ENCODE results near the gene EPHA4. TPM values are rescaled to one million over a fixed set of nuclear protein-coding genes. Genes with fewer than 3 reads are reported as not detected.

EPHA4 gene
- total RNA-seq, 1 donor from 2014 or later, result 51.2 TPM

GRCh38 chr2:221612161-221612560 lies 40.1 kb upstream of the EPHA4 start:
- no peak overlapping the region for H3K4me3 ChIP-seq
- H3K4me1 ChIP-seq, result peaks cover 0 to 4% of the 10 kb centered on the region in 2 donors
- no peaks in the 10 kb centered on the region for H3K36me3 ChIP-seq
- no peak overlapping the region for H3K27ac ChIP-seq
- intact Hi-C loops (cut with DNase I), result no loop called here
- TF ChIP-seq CTCF (IDR thresholded peaks at IDR 0.05), result no peak
- H3K9me3 ChIP-seq, result no peaks in the 10 kb centered on the region
- no peak for DNase-seq (ENCODE audit: low spot score in 2 of 2)
- no peaks in the 10 kb centered on the region for H3K27me3 ChIP-seq

- H3K4me3 ChIP-seq, result peak overlapping the region in 1 of 2 donors; percentile 24
- no peak for TF ChIP-seq CTCF (IDR thresholded peaks at IDR 0.05)
- intact Hi-C loops (cut with DNase I), result no loop called here
- no peaks in the 10 kb centered on the region for H3K36me3 ChIP-seq
- no peaks in the 10 kb centered on the region for H3K9me3 ChIP-seq
- peaks cover 0 to 4% of the 10 kb centered on the region in 2 donors for H3K4me1 ChIP-seq
- H3K27ac ChIP-seq, result no peak overlapping the region
- no peaks in the 10 kb centered on the region for H3K27me3 ChIP-seq
- no peak for DNase-seq (ENCODE audit: low spot score in 2 of 2)
Observed at GRCh38 chr2:221610675-221611074, 38.6 kb upstream of the EPHA4 start.

GRCh38 chr2:221610255-221610654 lies 38.2 kb upstream of the EPHA4 start:
- intact Hi-C loops (cut with DNase I), result no loop called here
- Histone ChIP-seq H3K27me3 (no peaks in the 10 kb centered on the region), H3K9me3 (no peaks in the 10 kb centered on the region), H3K4me1 (peaks cover 0 to 4% of the 10 kb centered on the region in 2 donors), H3K4me3 (no peak overlapping the region), H3K36me3 (no peaks in the 10 kb centered on the region), H3K27ac (no peak overlapping the region)
- TF ChIP-seq CTCF (IDR thresholded peaks at IDR 0.05), result no peak
- no peak for DNase-seq (ENCODE audit: low spot score in 2 of 2)

GRCh38 chr2:221608442-221608841 lies 36.3 kb upstream of the EPHA4 start:
- no peaks in the 10 kb centered on the region for H3K36me3 ChIP-seq
- H3K4me3 ChIP-seq, result no peak overlapping the region
- no peak for DNase-seq (ENCODE audit: low spot score in 2 of 2)
- intact Hi-C loops (cut with DNase I), result no loop called here
- no peaks in the 10 kb centered on the region for H3K9me3 ChIP-seq
- H3K27ac ChIP-seq, result no peak overlapping the region
- H3K27me3 ChIP-seq, result no peaks in the 10 kb centered on the region
- peaks cover 0 to 4% of the 10 kb centered on the region in 2 donors for H3K4me1 ChIP-seq
- TF ChIP-seq CTCF (IDR thresholded peaks at IDR 0.05), result no peak

- no peak for DNase-seq (ENCODE audit: low spot score in 2 of 2)
- H3K27me3 ChIP-seq, result no peaks in the 10 kb centered on the region
- H3K9me3 ChIP-seq, result no peaks in the 10 kb centered on the region
- no peak for TF ChIP-seq CTCF (IDR thresholded peaks at IDR 0.05)
- no peak overlapping the region for H3K4me3 ChIP-seq
- H3K36me3 ChIP-seq, result no peaks in the 10 kb centered on the region
- peaks cover 0 to 4% of the 10 kb centered on the region in 2 donors for H3K4me1 ChIP-seq
- intact Hi-C loops (cut with DNase I), result no loop called here
- H3K27ac ChIP-seq, result no peak overlapping the region
Observed at GRCh38 chr2:221606424-221606823, 34.3 kb upstream of the EPHA4 start.

- TF ChIP-seq CTCF (IDR thresholded peaks at IDR 0.05), result no peak
- Histone ChIP-seq H3K27ac (no peak overlapping the region), H3K4me1 (no peaks in the 10 kb centered on the region), H3K36me3 (no peaks in the 10 kb centered on the region), H3K27me3 (no peaks in the 10 kb centered on the region), H3K4me3 (no peak overlapping the region), H3K9me3 (no peaks in the 10 kb centered on the region)
- intact Hi-C loops (cut with DNase I), result no loop called here
- DNase-seq (ENCODE audit: low spot score in 2 of 2), result no peak
Observed at GRCh38 chr2:221605751-221606240, 33.7 kb upstream of the EPHA4 start.

Measured in ascending aorta (tissue), 2 donors.